G401 (cell line): ENCODE measurements around the gene IQGAP3. TPM values are rescaled to one million over a fixed set of nuclear protein-coding genes. Genes with fewer than 3 reads are reported as not detected.
A peak's percentile ranks its signal among the peaks of the same experiment; 100 is the strongest.

Experiments used
- DNase-seq: peaks from one replicate; pipeline ENCODE4 v3.0.0-alpha.2; 2015; ENCODE audit warnings: low spot score
- in situ Hi-C: cut with HindIII; loops from 2 replicates; pipeline ENCODE4 v1.10.0; 2016; ENCODE audit warnings: low sequenced_read_pairs, mixed read lengths
- total RNA-seq: library from RNA; depleted of rRNA; stranded (reverse); fragments of >200 nt; shearing (Covaris generic); gene quantifications from 2 replicates; pipeline ENCODE4 v1.2.3, GENCODE V29; 2014; rRNA removed

Gene IQGAP3
- total RNA-seq, 1 experiment from 2014 or later, result 16.9 TPM

DNA sequence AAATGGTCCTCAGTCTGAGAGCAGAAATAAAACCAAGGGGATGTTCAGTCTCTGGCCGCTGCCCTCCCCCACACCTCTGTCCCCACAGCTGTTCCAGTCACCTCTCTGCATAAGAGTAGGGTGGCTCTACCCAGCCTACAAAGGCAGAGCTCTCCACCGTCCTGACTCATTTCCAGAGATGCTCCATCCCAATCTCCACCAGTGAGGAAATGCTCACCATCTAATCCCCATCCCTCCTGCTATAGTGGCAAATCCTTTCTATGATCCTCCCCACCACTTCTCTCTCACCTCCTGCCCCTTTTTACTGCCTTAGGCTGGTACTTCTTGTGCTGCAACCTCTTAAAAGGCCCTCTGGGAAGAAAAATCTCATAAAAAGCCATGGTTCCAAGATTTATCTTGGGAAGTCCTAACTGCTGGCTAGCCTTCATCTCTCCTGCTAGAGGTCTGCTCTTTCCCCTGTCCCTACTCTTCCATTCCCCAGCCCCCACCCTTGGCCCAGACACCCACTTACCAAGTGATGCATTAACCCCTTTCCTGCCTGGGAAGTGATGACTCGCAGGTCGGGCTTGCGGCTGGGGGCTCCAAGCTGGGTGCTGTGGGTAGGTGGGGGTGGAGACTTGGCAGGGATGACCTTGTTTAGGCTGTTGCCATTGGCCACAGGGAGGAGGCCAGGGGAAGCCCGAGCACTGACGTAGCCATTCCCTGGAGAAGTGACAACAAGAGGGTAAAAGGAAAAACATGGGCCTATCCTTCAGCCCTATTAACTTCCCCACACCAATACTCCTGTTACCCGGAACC, 95.7 kb downstream of the IQGAP3 start:
- DNase-seq, result no peak

DNA sequence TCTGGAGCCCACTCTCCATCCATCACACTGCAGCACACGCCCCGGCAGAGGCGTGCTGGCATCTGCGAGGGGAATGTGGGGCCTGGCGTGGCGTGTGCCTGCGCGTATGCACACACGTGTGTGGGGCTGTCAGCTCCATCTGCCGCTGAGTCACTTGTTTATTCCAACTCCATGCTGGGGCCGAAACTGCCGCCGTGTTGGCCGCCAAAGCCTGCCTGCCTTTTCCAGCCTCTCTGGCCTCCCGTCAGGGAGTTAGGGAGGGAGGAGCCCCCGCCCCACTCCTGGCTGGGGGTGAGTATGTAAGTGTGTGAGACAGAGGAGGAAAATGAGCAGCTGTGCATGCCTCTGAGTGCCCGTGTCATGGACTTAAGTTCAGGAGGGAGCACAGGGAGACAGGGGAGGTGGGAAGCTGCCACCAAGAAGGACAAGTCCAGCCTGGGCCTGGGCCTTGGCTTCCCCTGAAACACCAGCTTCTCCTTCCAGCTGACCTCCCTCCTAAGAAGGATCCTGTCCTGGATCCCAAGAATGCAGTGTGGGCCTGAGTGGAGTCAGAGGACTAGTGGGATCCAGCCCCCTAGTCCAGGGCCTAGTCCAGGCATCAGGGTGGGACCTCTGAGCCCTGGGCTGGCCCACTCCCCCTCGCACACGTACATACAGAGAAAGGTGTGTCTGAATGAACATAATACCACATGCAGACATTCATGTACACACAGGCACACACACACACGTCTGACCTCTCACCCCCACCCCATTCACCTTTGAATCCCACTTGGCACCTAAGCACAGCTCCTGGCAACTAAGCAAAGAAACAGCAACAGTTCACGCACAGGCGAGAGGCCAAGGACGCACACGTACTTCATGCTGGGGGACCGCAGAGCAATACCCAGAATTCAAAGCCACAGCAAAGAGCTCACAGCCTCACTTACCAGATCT, 96.5 kb downstream of the IQGAP3 start:
- peak; percentile 85 for DNase-seq
- in situ Hi-C loops, result no loop called here

More for the DNA sequence above, 95.7 kb downstream of the IQGAP3 start:
- in situ Hi-C loops, result no loop called here

Other genes starting within 250 kb of the IQGAP3 start
- 936 and 1,057 TPM in 2 replicates for gene CCT3, start 234.3 kb downstream of the IQGAP3 start, total RNA-seq
- gene TSACC, start 234.0 kb downstream of the IQGAP3 start, total RNA-seq, result not detected in 2 replicates
- gene RHBG, start 203.4 kb downstream of the IQGAP3 start, total RNA-seq, result 0.06 and 3.5 TPM in 2 replicates
- 5.5 and 7.3 TPM in 2 replicates for gene MEF2D, start 71.8 kb downstream of the IQGAP3 start, total RNA-seq
- not detected in 2 replicates for gene TTC24, start 7.2 kb upstream of the IQGAP3 start, total RNA-seq
- gene NAXE, start 19.2 kb upstream of the IQGAP3 start, total RNA-seq, result 103 and 112 TPM in 2 replicates
- 13.7 and 25.4 TPM in 2 replicates for gene GPATCH4, start 28.9 kb upstream of the IQGAP3 start, total RNA-seq
- 0.25 and 0.44 TPM in 2 replicates for gene HAPLN2, start 46.9 kb upstream of the IQGAP3 start, total RNA-seq
- 23.9 and 30.9 TPM in 2 replicates for gene BCAN, start 69.6 kb upstream of the IQGAP3 start, total RNA-seq
- gene NES, start 104.8 kb upstream of the IQGAP3 start, total RNA-seq, result 170 and 183 TPM in 2 replicates
- gene CRABP2, start 133.0 kb upstream of the IQGAP3 start, total RNA-seq, result 1,143 and 1,168 TPM in 2 replicates
- 24.6 and 54.8 TPM in 2 replicates for gene METTL25B, start 155.9 kb upstream of the IQGAP3 start, total RNA-seq
- 29.8 and 31.9 TPM in 2 replicates for gene ISG20L2, start 156.2 kb upstream of the IQGAP3 start, total RNA-seq
- 34.2 and 88.7 TPM in 2 replicates for gene MRPL24, start 168.5 kb upstream of the IQGAP3 start, total RNA-seq
- gene HDGF, start 179.1 kb upstream of the IQGAP3 start, total RNA-seq, result 481 and 510 TPM in 2 replicates
- gene PRCC, start 195.0 kb upstream of the IQGAP3 start, total RNA-seq, result 45.4 and 51.1 TPM in 2 replicates
- gene SH2D2A, start 244.3 kb upstream of the IQGAP3 start, total RNA-seq, result 1.8 and 2.4 TPM in 2 replicates